Skeletal muscle cell (primary cell): Measurements from ENCODE around the gene TTLL13.
A peak's percentile ranks its signal among the peaks of the same experiment; 100 is the strongest.

Source experiments
- DNase-seq: peaks from one replicate; pipeline ENCODE4 v3.0.0-alpha.2; 2010; ENCODE audit warnings: low read depth
- H3K4me3 ChIP-seq: 2 replicates; pipeline ENCODE4 v1.5.1; 2011; ENCODE audit warnings: low read depth, mild to moderate bottlenecking, control low read depth, low read length, moderate library complexity

Gene TTLL13

GRCh38 chr15:90213818-90214204 lies 35.5 kb upstream of the TTLL13 start:
- H3K4me3 ChIP-seq, result no peak overlapping the region
- no peak for DNase-seq

- H3K4me3 ChIP-seq, result no peak overlapping the region
- DNase-seq, result no peak
These were observed 34.7 kb upstream of the TTLL13 start for GRCh38 chr15:90214553-90215196.

GRCh38 chr15:90217671-90218394 lies 31.5 kb upstream of the TTLL13 start:
- H3K4me3 ChIP-seq, result no peak overlapping the region
- no peak for DNase-seq

- H3K4me3 ChIP-seq, result no peak overlapping the region
- no peak for DNase-seq
These were observed 29.8 kb upstream of the TTLL13 start for GRCh38 chr15:90219421-90220141.

- peak; percentile 64 for DNase-seq
- no peak overlapping the region for H3K4me3 ChIP-seq
These were observed 28.0 kb upstream of the TTLL13 start for GRCh38 chr15:90221246-90221900.

GRCh38 chr15:90222547-90222946 lies 26.8 kb upstream of the TTLL13 start:
- DNase-seq, result no peak

GRCh38 chr15:90223441-90224165 lies 25.8 kb upstream of the TTLL13 start:
- H3K4me3 ChIP-seq, result no peak overlapping the region
- no peak for DNase-seq

More at GRCh38 chr15:90222547-90222946, 26.8 kb upstream of the TTLL13 start:
- no peak overlapping the region for H3K4me3 ChIP-seq

GRCh38 chr15:90225047-90225446 lies 24.3 kb upstream of the TTLL13 start:
- no peak overlapping the region for H3K4me3 ChIP-seq
- no peak for DNase-seq

- H3K4me3 ChIP-seq, result no peak overlapping the region
- DNase-seq, result no peak
These were observed 23.7 kb upstream of the TTLL13 start for GRCh38 chr15:90225504-90226234.

- H3K4me3 ChIP-seq, result no peak overlapping the region
- DNase-seq, result no peak
These were observed 22.0 kb upstream of the TTLL13 start for GRCh38 chr15:90227336-90227735.

- no peak for DNase-seq
- no peak overlapping the region for H3K4me3 ChIP-seq
These were observed 21.3 kb upstream of the TTLL13 start for GRCh38 chr15:90227816-90228772.

GRCh38 chr15:90228960-90229359 lies 20.4 kb upstream of the TTLL13 start:
- H3K4me3 ChIP-seq, result no peak overlapping the region
- DNase-seq, result no peak

GRCh38 chr15:90230071-90230494 lies 19.3 kb upstream of the TTLL13 start:
- DNase-seq, result no peak
- no peak overlapping the region for H3K4me3 ChIP-seq

- no peak for DNase-seq
- no peak overlapping the region for H3K4me3 ChIP-seq
These were observed 18.7 kb upstream of the TTLL13 start for GRCh38 chr15:90230610-90231009.

- DNase-seq, result no peak
- H3K4me3 ChIP-seq, result no peak overlapping the region
These were observed 18.0 kb upstream of the TTLL13 start for GRCh38 chr15:90231028-90232017.

- no peak overlapping the region for H3K4me3 ChIP-seq
- no peak for DNase-seq
These were observed 17.2 kb upstream of the TTLL13 start for GRCh38 chr15:90232196-90232595.
